ENCODE results near the gene CDKAL1.

CDKAL1 gene

GRCh38 chr6:20876561-20876960 is 342.3 kb downstream of the CDKAL1 start:
- no peak for DNase-seq (ENCODE audit: low read depth in 2 of 2)

DNA sequence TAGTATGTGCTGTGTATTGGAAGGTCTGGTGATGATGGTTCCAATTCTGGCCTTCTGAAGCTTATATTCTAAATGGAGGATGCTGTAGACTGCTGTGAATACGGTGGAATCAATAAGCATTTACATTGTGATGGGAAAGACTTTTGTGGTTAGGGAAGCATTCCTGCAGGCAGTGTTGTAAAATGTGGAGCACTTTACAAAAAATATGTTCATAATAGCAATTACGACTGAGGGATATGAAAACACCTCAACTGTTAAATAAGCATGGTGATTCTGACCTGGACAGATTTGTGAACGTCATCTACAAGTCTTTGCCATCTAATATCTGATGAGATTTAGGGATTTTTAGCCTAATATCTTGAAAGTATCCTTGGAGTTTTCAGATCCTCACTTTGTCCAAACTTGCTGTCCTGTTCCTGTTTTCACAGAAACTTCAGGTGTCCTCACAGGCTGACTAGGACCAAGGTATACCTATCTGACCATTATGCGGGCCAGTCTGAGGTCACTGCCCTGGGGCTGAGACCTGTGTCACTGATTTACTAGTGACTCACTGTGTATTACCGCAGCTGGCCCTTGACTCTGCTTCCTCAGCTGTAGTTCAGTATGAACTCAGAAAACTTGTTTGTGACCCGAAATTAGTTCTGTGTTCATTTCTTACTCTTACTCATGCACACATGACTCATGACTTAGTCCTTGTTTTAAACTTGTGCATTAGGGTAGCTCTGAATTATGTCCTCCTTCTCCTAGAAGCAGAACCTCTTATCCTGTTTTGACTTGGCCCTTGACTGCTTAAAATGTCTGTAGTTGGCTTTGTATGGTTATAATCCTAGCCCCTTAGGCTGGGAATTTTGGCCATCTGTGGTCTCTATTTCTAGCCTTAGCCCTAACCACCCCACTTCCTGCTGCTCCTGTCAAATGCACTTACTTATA is 343.0 kb downstream of the CDKAL1 start:
- no peak for DNase-seq (ENCODE audit: low read depth in 2 of 2)

- no peak for DNase-seq (ENCODE audit: low read depth in 2 of 2)
These were observed 344.9 kb downstream of the CDKAL1 start for GRCh38 chr6:20879121-20879520.

DNA sequence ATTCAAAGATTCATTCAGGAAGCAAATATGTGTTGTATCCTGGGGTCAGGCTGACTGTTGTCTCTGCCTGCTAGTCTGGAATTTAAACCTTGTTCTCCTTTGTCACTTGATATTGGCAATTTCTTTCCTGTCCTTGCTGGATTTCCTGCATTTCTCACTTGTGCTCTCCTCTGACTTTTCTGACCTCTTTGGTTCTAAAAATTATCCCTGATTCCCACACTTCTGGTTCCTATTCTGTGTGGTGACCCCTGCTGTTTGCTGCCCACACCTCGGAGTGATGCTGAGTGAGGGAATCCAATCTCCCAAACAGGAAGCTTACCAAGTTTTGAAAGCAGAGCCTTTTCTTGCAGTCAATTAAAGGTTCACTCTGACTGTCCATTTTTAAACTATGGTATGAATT is 345.3 kb downstream of the CDKAL1 start:
- no peak for DNase-seq (ENCODE audit: low read depth in 2 of 2)

DNA sequence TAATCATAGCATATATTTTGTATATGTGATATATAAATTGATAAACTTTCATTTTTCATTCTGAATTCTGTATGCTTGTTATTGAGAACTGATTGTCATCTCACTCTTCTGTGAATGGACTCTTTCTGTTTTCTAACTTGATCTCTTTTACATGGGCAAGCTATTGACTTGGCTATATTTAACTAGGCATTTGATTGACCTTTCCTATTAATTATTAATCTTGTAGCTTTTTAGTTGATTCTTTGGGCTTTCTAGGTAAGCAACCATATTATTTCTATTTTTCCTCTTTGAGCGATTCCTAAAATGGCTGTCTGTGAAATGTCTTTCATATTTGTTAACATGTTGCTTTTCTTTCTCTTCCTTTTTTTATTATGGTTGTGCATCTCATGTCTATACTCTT is 347.1 kb downstream of the CDKAL1 start:
- no peak for DNase-seq (ENCODE audit: low read depth in 2 of 2)

GRCh38 chr6:20882014-20882413 is 347.8 kb downstream of the CDKAL1 start:
- DNase-seq (ENCODE audit: low read depth in 2 of 2), result no peak

DNA sequence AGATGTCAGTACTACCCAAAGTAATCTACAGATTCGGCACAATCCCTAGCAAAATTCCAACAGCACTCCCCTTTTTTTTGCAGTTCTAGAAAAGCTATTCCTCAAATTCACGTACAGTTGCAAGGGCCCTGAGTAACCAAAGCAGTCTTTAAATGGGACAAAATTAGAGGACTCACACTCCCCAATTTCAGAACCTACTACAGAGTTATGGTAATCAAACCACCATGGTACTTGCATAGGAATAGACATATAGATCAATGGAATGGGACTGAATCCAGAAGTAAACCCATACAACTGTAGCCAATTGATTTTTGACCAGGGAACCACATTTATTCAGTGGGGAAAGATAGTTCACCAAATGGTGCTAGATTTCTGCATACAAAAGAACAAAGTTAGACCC is 350.8 kb downstream of the CDKAL1 start:
- no peak for DNase-seq (ENCODE audit: low read depth in 2 of 2)

DNA sequence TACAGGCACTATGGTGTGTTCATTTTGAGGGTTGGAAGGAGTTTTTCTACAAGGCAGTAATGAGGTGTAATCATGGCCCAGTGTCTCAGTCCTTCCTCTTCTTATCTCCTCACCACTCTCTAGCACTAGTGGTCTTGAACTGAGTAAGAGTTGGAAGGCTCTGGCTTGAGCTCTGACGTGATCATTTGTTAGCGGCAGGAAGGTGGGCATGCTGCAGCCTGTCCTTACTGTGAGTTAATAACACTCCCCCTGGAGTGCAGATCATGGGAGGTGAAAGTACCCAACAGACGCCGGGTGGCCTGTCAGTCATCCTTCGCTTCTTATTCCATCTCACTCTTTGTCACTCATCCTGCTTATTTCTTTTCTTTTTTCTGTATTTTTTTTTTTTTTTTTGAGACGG is 356.9 kb downstream of the CDKAL1 start:
- no peak for DNase-seq (ENCODE audit: low read depth in 2 of 2)

DNA sequence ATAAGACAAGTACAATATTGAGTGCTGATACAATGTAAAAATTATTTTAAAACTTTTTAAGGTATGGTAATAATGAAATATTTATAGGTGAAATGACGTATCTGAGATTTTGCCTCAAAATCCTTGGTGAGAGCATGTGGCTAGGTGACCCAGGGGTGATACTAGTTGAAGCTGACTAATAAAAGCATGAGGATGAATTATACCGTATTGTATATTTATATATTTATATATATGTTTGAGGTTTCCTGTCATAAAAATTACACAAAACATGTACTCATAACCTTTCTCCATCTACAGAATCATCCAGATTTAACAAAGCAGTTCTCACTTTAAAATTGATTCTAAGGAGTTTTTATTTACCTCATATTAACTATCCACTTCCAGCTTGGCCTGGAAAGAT is 358.1 kb downstream of the CDKAL1 start:
- no peak for DNase-seq (ENCODE audit: low read depth in 2 of 2)

- no peak for DNase-seq (ENCODE audit: low read depth in 2 of 2)
These were observed 359.2 kb downstream of the CDKAL1 start for GRCh38 chr6:20893412-20893811.

- DNase-seq (ENCODE audit: low read depth in 2 of 2), result no peak
These were observed 366.3 kb downstream of the CDKAL1 start for GRCh38 chr6:20900389-20901160.

- no peak for DNase-seq (ENCODE audit: low read depth in 2 of 2)
These were observed 371.1 kb downstream of the CDKAL1 start for GRCh38 chr6:20905377-20905776.

- DNase-seq (ENCODE audit: low read depth in 2 of 2), result no peak
These were observed 372.7 kb downstream of the CDKAL1 start for GRCh38 chr6:20906945-20907344.

GRCh38 chr6:20907486-20908071 is 373.3 kb downstream of the CDKAL1 start:
- no peak for DNase-seq (ENCODE audit: low read depth in 2 of 2)

GRCh38 chr6:20909621-20910020 is 375.4 kb downstream of the CDKAL1 start:
- no peak for DNase-seq (ENCODE audit: low read depth in 2 of 2)

GRCh38 chr6:20911712-20912111 is 377.5 kb downstream of the CDKAL1 start:
- DNase-seq (ENCODE audit: low read depth in 2 of 2), result no peak

DNA sequence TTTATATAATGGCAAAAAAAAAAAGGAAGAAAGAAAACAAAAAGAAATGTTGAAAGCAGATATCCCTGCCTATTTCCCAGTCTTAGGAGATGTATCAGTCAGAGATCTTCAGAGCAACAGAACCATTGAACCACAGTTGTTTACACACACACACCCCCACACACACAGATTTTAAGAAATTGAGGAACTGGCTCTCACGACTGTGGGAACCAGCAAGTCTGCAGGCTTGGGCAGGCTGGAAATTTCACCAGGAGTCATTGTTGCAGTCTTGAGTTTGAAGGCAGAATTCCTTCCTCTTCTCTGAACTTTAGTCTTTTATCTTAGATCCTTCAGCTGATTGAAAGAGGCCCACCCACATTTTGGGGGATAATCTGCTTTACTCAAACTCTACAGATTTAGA is 380.9 kb downstream of the CDKAL1 start:
- no peak for DNase-seq (ENCODE audit: low read depth in 2 of 2)

DNA sequence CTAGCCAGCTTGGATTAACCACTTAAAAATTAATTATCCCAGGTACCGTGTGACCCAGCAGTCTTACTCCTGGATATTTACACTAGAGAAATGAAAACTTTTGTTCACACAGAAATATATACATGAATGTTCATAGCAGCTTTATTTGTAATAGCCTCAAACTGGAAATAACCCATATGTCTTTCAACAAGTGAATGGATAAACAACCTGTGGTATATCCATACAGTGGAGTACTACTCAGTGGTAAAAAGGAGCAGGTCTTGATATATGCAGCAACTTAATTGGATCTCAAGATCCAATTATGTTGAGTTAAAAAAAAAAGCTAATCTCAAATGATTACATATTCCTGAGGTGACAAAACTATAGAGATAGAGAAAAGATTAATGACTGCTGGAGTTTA is 381.4 kb downstream of the CDKAL1 start:
- no peak for DNase-seq (ENCODE audit: low read depth in 2 of 2)

GRCh38 chr6:20916086-20916485 is 381.8 kb downstream of the CDKAL1 start:
- no peak for DNase-seq (ENCODE audit: low read depth in 2 of 2)

GRCh38 chr6:20918868-20919267 is 384.6 kb downstream of the CDKAL1 start:
- DNase-seq (ENCODE audit: low read depth in 2 of 2), result no peak

DNA sequence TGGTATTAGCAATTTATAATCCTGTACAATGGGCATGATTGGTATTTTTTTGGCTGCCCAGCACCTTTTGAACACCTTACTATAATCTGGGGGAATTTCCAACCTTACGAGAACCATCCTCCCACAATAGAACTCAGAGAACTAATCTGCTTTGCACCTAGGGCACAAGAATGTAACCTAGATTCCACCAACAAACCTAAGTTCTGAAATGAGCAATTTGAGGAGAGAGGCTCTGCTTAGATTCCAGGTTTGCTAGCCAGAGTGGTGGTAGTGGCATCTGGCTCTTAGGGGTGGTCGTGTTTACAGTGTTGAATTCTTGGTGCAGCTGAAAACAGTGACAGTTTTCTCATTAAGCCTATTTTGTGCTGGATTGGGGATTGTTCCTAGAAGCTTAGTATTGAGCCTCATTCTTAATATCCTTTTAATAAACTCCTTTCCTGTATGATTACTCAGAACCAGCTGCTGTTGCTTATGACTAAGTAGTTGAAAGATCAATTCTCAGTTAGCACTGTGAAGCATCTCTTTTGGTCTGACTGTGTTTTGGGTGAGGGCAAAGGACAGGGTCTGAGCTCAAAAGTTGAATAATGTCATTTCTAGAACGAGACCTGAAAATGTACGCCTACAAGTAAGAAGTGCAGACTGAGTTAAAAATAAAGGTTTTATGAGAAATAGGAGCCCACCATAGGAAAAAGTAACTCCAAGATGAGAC is 385.6 kb downstream of the CDKAL1 start:
- no peak for DNase-seq (ENCODE audit: low read depth in 2 of 2)

- no peak for DNase-seq (ENCODE audit: low read depth in 2 of 2)
These were observed 387.3 kb downstream of the CDKAL1 start for GRCh38 chr6:20921578-20921977.

Measured in stimulated activated CD8-positive, alpha-beta memory T cell treated with anti-CD3 and anti-CD28 coated beads, Interleukin-7, amount 100 ng/mL, for 4 hours (primary cell).